GM12865 (cell line): ENCODE measurements around the gene PCSK2.

Experiments
- DNase-seq: peaks from one replicate; pipeline ENCODE4 v3.0.0; 2010; ENCODE audit warnings: low read depth
- H3K4me3 ChIP-seq: 2 replicates; pipeline ENCODE4 v1.5.1; 2011; ENCODE audit warnings: mild to moderate bottlenecking, low read depth, low read length, control low read depth
- CTCF ChIP-seq: IDR thresholded peaks from 2 replicates; pipeline ENCODE4 v1.5.1; 2011; ENCODE audit warnings: low read length, control low read depth, low read depth, inconsistent platforms; ENCODE audit not compliant: insufficient read depth; ENCODE audit errors: missing control alignments

Gene PCSK2

GRCh38 chr20:17395729-17396128 is 168.9 kb downstream of the PCSK2 start:
- H3K4me3 ChIP-seq = no peak overlapping the region
- DNase-seq = no peak
- TF ChIP-seq CTCF = no peak

- no peak for TF ChIP-seq CTCF
- DNase-seq = no peak
- no peak overlapping the region for H3K4me3 ChIP-seq
Observed at GRCh38 chr20:17399303-17399985, 172.6 kb downstream of the PCSK2 start.

- no peak overlapping the region for H3K4me3 ChIP-seq
- TF ChIP-seq CTCF = no peak
- DNase-seq = no peak
Observed at GRCh38 chr20:17403461-17403860, 176.6 kb downstream of the PCSK2 start.

- no peak overlapping the region for H3K4me3 ChIP-seq
- TF ChIP-seq CTCF = no peak
- DNase-seq = no peak
Observed at GRCh38 chr20:17406051-17406590, 179.3 kb downstream of the PCSK2 start.

- TF ChIP-seq CTCF = no peak
- no peak overlapping the region for H3K4me3 ChIP-seq
- DNase-seq = no peak
Observed at GRCh38 chr20:17407550-17407949, 180.7 kb downstream of the PCSK2 start.

GRCh38 chr20:17417225-17417624 is 190.4 kb downstream of the PCSK2 start:
- no peak overlapping the region for H3K4me3 ChIP-seq
- no peak for TF ChIP-seq CTCF
- DNase-seq = no peak

- no peak for TF ChIP-seq CTCF
- H3K4me3 ChIP-seq = no peak overlapping the region
- no peak for DNase-seq
Observed at GRCh38 chr20:17418737-17419136, 191.9 kb downstream of the PCSK2 start.
